ENCODE measurements around the gene DDX17.
"Not testable (repeated sequence)": the region's sequence is repeated elsewhere in the genome, so short reads cannot be mapped to it uniquely, and the experiment has no call there.

DDX17 gene

GRCh38 chr22:38491707-38492348, 14.3 kb downstream of the DDX17 start:
- DNase-seq (ENCODE audit: low read depth): no peak

GRCh38 chr22:38490915-38491314, 15.2 kb downstream of the DDX17 start:
- no peak for DNase-seq (ENCODE audit: low read depth)

- no peak for DNase-seq (ENCODE audit: low read depth)
These were observed 15.6 kb downstream of the DDX17 start for GRCh38 chr22:38490475-38490874.

- no peak for DNase-seq (ENCODE audit: low read depth)
These were observed 16.5 kb downstream of the DDX17 start for GRCh38 chr22:38489561-38490145.

GRCh38 chr22:38489142-38489541, 17.0 kb downstream of the DDX17 start:
- DNase-seq (ENCODE audit: low read depth): no peak

GRCh38 chr22:38487946-38488345, 18.2 kb downstream of the DDX17 start:
- no peak for DNase-seq (ENCODE audit: low read depth)

- DNase-seq (ENCODE audit: low read depth): no peak
These were observed 20.3 kb downstream of the DDX17 start for GRCh38 chr22:38485783-38486182.

- no peak for DNase-seq (ENCODE audit: low read depth)
These were observed 21.9 kb downstream of the DDX17 start for GRCh38 chr22:38484244-38484643.

- no peak for DNase-seq (ENCODE audit: low read depth)
These were observed 23.3 kb downstream of the DDX17 start for GRCh38 chr22:38482662-38483308.

- DNase-seq (ENCODE audit: low read depth): no peak
These were observed 24.2 kb downstream of the DDX17 start for GRCh38 chr22:38481871-38482332.

- DNase-seq (ENCODE audit: low read depth): no peak
These were observed 24.8 kb downstream of the DDX17 start for GRCh38 chr22:38481162-38481870.

GRCh38 chr22:38479096-38479837, 26.8 kb downstream of the DDX17 start:
- no peak for DNase-seq (ENCODE audit: low read depth)

GRCh38 chr22:38477585-38477984, 28.5 kb downstream of the DDX17 start:
- no peak for DNase-seq (ENCODE audit: low read depth)

- no peak for DNase-seq (ENCODE audit: low read depth)
These were observed 32.0 kb downstream of the DDX17 start for GRCh38 chr22:38474003-38474607.

- DNase-seq (ENCODE audit: low read depth): no peak
These were observed 34.9 kb downstream of the DDX17 start for GRCh38 chr22:38471237-38471636.

- not testable (repeated sequence) for DNase-seq (ENCODE audit: low read depth)
These were observed 35.9 kb downstream of the DDX17 start for GRCh38 chr22:38470179-38470578.

- DNase-seq (ENCODE audit: low read depth): no peak
These were observed 36.8 kb downstream of the DDX17 start for GRCh38 chr22:38469306-38469781.

- DNase-seq (ENCODE audit: low read depth): no peak
These were observed 37.4 kb downstream of the DDX17 start for GRCh38 chr22:38468443-38469305.

GRCh38 chr22:38467904-38468442, 38.1 kb downstream of the DDX17 start, which contains the start of gene KDELR3:
TSS of gene KDELR3 (plus strand) at chr22:38468096. CDS start at chr22:38468234, 138 bp downstream.
- no peak for DNase-seq (ENCODE audit: low read depth)

- no peak for DNase-seq (ENCODE audit: low read depth)
These were observed 38.6 kb downstream of the DDX17 start for GRCh38 chr22:38467438-38467903.

Measured in stimulated activated CD8-positive, alpha-beta memory T cell treated with anti-CD3 and anti-CD28 coated beads, Interleukin-15, amount 100 ng/mL, for 1 hour (primary cell).